CMK (cell line): ENCODE data around the gene KLHL30.
"Not testable (repeated sequence)": the region's sequence is repeated elsewhere in the genome, so short reads cannot be mapped to it uniquely, and the experiment has no call there.

ENCODE experiments used
- DNase-seq: peaks from one replicate; pipeline ENCODE4 v3.0.0-alpha.2; 2010; ENCODE audit warnings: low read depth

The KLHL30 gene

DNA sequence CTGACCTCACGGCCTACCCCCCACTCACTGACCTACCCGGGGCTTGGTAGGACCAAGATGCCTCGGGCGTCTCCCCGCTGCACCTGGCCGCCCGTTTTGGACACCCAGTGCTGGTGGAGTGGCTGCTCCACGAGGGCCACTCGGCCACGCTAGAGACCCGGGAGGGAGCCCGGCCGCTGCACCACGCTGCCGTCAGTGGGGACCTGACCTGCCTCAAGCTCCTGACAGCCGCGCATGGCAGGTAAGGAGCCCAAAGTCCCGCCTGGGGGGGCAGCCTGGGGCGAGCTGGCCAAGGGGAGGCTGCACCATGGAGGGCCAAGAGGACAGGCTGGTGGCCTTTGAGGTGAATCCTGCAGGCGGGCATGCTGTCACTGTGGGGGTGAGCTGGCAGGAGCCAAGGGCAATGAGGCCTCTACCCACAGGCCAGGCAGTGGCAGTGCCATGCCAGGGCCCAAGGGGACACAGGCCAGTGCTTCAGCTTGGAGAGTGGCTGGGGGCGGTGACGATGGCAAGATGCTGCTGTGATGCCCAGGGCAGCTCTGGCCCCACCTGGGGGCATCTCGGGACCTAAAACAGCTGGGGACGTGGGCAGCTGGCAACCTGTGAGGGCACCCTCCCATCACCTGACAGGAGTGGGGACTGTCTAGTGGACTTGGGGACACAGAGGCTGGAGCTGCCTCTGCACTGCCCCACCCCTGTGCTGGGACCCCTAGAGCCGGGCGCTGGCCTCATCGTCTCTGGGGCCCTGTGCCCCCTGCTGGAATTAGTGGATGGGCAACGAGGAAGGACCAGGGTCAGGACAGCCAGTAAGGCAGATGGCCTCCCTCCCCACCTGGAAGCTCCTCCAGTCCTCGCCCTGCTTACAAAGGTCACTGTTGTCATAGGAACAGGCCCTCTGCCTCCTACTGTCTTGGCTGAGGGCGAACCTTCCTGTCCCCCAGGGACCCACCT, 36.3 kb upstream of the KLHL30 start:
- DNase-seq = no peak

DNA sequence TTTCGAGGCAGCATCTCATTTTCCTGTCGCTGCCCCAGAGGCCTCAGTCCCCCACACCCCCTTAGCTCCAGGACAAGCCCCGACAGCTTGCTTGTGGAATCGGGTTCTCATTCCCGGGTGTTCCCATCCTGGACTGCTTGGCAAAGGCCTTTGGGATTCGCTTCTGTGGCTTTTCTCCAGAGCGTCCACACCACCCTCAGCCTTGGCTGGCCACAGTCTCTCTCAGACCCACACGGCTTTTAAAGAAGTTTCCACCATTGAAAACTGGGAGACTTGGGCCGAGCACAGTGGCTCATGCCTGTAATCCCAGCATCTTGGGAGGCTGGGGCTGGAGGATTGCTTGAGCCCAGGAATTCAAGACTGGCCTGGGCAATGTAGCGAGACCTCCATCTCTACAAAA, 35.6 kb upstream of the KLHL30 start:
- no peak for DNase-seq

DNA sequence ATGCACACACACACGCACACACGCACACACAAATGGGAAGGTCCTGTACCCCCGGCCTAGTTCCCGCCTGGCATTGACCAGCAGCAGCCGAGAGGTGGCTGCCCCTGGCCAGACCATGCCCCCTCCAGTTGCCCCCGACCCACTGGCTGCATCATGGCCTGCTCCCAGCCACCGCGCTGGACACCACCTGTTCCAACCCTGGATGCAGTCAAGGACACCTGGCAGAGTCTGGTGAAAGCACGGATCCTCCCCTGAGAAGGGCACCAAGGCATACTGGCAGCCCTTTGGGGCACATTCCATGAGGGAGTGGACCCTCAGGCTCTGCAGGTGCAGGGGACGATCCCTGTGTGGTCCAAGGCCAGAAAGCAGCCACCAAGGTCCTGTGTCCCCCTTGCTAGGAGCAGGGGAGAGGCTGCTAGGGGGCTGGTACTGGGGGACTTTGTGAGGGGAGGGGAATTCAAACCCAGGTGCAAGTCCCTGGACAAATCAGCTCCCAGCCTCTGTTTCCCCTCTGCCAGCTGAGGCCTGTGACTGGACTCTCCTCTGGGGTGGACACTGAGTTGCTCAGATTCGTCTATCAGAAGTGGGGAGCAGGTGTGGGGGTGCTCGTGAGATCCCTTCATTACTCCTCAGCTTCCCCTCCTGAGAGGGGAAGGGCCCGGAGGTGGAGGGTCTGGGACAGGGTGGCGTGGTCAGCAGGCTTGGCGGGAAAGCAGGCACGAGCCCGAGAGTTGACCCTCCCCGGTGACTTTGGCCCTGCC, 34.8 kb upstream of the KLHL30 start:
- DNase-seq = no peak

DNA sequence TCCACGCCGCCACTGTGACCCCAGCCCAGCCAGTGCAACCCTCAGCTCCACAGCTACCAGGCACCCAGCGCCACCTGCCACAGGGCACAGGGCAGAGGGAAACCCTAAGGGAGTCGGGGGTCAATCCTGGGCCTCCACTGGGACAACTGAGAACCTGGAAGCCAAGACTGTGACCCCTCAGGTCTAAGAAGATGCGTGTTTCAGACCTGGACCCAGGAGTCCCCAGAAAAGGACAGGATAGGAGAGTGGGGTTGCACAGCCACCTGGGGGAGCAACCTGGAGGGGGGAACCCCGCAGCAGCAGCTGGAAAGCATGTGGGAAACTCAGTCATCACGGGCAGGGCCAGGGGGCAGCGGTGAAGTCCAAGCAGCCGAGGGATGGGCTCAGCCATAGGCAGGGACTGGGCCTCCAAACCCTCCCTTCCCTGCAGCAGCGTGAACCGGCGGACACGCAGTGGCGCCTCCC, 34.2 kb upstream of the KLHL30 start:
- DNase-seq = no peak

DNA sequence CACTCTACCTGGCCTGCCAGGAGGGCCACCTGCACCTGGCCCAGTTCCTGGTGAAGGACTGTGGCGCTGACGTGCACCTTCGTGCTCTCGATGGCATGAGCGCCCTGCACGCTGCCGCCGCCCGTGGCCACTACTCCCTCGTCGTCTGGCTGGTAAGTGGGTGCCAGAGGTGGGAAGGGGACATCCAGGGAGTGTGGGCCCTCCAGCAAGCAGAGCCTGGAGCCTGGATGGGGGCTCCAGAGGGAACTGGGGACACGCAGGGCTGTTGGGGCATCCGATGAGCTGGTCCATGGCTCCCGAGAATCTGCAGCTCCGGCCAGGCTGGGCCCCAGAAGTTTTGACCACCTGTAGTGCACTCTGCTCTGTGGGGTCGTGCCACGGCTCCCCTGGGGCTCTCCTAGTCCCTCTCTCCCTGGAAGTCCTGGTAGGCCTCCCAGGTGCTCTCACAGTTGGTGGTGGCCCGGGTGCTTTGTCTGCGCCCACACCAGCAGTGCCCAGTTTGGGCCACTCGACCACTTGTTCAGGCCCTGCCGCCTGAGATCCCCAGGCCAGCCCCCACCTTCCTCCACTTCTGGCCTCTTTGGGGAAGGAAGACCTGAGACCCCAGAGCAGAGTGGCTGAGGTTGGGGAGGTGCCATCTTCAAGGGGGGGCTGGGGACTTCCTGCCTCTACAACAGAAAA, 33.6 kb upstream of the KLHL30 start:
- no peak for DNase-seq

DNA sequence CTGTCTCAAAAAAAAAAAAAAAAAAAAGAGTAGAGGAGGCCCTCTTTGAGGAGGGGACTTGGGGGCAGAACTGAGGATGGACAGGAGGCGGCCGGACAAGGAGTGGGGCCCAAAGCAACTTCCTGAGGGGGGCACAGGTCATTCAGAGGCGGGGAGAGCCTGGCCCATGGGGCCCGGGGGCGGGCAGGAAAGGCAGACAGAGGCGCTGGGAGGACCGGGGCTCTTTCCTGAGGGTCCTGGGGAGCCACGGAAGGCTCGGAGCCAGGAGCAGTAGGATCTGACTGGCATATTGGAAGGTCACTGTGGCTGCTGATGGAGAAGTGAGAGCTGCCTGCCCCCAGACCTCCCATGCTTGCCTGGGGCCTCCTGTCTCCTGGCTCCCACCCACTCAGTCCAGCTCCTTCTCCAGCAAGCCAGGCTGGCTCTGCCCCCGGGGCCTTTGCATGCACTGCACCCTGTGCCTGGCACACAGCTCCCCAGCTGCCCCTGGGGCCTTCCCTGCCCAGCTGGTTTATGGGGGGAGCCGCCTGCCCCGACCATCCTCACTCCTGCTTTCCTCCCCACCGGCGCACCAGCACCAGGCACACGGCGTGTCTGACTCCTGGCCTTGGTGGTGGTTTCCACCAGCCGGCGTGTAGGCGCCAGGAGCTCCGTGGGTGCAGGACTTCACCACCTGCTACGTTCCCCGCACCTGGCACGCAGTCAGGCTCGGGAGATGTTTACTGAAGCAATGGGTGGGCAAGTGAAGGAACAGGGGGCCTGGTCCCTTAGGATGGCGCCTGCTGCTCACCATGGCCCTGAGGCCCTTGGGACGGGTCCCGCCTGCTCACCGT, 32.7 kb upstream of the KLHL30 start:
- no peak for DNase-seq

DNA sequence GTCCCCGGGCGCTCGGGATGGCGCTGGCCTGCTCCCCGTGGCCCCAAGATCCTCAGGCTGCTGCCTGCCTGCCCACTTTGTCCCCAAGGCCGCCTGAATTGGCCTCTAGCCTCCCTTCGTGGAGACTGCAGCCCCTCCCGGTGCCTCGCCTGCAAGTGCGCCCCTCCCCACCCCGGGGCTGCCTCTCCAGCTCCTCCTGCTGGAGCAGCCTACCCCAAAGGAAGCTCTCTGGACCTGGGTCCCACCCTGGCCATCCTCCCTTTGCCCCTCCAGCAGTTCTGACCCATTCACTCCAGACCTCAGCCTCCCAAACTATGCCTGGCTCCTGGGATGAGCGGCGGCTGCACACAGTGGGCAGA, 32.1 kb upstream of the KLHL30 start:
- no peak for DNase-seq

DNA sequence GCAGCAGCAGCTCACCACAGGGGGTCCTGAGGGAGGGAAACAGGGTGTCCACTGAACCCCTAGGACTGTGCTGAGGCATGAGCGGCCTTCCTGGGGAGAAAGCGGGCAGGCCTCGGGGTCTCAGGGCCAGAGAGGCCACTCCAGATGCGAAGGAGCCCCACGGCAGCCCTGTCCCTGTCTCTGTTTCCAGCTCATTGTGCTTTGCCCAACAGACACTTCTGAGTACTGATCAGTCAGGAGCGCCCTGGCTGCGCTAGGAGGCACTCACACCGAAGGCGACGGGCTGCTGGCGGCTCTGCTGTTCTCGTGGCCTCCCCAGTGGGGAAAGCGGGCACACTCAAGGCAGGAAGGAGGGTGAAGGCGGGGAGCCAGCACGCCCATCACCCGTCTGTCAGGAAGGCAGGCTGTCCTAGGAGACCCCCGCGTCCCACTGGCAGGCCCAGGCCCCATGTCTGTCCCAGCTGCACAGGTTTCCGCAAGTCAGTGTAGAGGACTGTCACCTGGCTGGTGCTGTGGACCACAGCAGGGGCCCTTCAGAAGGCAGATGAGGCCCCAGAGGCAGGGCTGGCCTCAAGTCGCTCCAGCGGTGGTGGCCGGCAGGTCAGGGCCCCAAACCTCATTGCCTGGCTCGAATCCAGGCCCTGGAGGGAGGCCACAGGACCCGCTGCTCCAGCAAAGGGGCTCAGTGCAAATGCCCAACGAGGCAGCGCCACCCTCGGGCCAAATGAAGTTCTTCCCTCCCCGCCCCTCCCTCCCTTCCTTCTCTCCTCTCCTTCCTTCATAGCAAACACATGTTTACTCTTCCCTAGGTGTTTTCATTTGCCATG, 31.6 kb upstream of the KLHL30 start:
- DNase-seq = peak; percentile 54

DNA sequence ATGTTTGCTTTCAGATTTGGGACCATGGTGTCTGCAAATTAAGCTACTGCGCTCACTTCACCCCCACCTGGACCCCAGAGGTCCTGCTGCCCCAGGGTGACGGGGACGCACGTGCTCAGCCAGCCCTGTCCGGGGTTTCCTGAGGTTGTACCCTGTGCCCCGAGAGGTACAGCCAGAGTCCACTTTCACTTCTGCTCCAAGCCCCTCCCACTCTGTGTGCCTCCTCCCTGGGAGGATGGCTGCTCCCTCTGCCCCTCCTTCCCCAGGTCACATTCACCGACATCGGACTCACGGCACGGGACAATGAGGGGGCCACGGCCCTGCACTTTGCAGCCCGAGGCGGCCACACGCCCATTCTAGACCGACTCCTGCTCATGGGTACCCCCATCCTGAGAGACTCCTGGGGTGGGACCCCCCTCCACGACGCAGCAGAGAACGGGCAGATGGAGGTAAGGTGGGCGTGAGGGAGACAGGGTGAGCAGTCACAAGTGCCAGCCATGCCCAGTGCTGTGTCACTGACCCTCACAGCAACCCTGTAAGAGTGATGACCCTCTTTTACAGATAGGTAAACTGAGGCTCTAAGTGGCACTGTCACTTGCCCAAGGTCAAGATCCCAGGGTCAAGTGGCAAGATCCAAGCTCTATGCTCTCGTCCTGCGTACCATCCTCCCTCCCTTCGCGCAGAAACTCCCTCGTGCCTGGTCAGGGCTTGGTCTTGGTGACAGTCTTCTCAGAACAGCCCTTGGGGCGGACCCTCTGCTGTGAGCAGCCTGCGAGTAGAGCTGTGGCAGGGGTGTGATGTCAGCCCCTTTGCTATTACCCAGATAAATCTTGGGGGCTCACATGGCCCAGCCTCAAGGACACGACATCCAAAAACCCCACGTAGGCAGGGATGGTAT, 30.7 kb upstream of the KLHL30 start:
- no peak for DNase-seq

DNA sequence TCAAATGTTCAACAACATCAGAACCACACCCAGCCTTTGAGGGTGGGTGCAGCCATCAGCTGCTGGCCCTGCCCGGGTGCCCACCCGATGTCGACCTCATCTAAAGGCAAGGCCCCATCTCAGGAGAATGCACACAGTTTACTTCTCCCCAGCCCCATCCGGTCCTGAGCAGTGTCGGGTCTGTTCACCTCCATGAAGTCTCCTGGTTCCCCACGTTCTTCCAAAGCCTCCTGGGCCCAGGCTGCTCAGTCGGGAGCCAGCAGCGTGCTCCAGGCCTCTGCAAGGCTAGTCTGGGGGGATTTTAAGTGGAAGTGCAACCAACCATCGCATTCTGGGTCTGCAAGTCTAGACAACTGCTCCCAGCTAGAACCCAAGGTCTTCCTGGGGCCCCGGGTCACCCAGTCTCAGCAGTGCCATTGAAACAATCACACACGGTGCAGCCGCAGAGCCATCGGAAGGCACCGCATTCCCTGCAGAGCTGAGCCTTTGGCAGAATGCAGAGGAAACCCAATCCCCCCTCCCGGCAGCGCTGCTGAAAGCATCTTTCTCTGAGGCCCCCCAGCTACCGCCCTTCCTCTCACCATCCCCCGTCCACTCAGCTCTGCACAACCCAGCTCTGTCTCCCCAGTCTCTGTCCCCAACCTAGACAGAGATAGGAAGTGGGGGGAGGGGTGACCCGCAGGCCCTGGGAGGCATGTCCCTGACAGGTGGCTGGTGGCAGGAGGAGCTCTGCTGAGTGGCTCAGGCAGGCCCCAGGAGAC, 29.9 kb upstream of the KLHL30 start:
- DNase-seq = no peak

DNA sequence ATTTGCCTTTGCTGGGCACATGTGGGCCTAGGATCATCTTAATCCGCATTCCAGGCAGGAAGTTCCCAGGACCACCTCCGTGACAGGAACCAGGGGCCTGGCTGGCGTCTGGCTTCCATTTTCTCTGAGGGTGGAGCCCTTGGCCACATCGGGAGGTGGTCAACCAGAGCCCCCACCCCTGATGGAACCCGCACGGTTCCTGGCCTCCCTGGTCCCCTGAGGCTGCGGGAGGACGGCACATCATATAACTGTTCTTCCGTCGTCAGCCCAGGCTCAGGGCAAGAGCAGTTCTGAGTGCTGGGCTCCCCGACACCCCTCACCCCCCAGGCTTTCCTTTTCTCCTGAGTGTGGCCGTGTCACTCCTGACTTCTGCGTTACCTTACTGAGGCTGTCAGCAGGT, 24.9 kb upstream of the KLHL30 start:
- no peak for DNase-seq

DNA sequence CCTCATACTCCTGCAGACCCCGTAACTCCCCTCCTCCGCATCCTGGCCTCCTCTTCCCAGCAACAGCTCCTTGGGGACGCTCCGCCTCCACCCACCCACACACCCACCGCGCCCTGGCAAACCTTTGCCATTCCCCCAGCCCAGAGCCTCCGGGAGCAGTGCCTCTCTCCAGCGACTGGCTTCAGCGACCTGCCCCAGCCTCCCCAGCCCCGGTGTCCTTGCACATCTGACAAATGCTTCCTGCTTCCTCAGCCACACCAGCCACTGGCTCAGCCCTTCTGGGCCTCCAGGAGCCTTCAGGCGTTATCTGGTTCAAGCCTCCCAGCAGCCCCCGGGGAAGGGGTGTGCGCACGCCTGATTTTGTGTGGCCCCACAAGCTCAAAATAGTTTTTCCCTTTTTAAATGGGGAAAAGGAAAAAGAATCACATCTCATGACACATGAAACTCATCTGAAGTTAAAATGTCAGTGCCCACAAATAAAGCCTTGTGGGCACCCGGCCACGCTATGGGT, 24.1 kb upstream of the KLHL30 start:
- DNase-seq = no peak

DNA sequence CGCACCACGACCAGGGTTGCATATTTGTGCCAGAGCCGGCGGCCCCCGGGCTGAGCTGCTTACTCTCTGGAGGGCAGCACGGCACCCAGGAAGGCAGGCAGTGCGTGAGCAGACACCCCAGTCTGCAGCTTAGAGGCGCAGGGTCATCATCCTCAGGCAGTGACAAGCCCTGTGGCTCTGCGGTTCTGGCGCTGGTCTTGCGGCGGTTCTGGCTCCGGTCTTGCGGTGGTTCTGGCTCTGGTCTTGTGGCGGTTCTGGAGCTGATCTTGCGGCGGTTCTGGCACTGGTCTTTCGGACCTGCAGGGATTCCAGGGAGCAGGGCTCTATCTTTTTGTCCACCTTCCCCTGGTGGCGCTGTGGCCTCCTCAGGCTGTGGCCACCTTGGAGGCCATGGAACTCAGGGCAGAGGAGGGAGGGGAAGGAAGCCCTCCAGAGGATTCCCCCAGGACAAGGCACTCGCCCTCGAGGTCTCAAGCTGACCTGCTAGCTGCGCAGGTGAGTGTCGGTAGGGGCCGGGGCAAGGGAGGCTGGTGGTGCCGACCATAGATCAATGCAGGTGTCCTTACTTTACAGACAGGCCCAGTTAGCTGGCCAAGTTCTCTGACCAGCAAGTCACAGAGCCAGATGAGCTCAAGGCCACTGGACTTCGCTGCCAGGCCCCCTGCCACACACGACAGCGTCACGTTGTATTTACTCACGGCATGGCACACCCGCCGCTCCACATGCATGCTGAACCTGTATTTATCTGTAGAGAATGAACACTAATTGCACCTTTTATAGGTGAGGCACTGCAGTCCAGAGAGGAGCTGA, 23.4 kb upstream of the KLHL30 start:
- no peak for DNase-seq

DNA sequence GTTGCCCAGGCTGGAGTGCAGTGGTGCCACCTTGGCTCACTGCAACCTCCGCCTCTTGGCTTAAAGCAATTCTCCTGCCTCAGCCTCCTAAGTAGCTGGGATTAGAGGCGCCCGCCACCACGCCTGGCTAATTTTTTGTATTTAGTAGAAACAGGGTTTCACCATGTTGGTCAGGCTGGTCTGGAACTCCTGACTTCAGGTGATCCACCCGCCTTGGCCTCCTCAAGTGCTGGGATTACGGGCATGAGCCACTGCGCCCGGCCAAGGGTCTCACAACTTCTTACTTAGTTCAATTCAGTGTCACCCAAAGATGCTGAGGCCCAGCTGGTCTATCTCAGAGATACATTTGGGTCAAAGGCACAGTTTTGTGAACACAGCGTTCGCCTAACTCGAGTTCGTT, 22.8 kb upstream of the KLHL30 start:
- DNase-seq = not testable (repeated sequence)

DNA sequence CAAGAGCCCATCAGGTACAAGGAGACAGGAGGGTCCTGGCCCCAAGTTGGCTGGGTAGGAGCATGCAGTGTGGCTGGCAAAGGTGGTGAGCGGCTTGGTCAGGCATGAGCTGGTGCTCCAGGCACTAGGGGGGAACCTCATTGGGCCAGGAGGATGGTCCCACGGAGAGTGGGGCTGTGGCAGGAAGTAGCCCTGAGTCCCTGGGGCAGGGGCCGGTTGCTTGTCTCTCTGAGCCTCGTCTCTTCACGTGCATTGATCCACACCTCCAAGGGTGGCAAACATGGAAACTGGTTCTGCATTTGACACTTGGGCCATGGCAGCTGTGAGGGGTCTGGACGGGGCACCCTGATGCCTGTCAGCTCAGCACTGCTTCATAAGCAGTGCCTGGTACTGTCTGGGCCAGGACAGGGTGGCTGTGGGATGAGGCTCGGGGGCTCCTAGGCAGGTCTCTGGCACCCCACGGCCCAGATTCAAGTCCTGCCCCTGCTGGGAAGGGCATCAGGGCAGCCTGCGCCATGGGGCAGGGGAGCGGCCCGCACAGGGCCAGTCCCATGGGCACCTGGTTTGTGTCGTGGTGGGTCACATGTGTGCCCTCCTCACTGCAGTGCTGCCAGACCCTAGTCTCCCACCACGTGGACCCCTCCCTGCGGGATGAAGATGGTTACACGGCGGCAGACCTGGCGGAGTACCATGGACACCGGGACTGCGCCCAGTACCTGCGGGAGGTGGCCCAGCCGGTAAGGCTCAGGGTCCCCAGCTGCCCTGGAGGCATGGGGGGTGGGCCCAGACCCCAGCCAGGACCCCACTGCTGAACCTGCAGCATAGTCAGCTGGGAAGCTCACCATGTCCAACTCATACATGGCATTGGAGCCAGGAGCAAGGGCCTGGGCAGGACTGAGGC, 21.9 kb upstream of the KLHL30 start:
- no peak for DNase-seq

DNA sequence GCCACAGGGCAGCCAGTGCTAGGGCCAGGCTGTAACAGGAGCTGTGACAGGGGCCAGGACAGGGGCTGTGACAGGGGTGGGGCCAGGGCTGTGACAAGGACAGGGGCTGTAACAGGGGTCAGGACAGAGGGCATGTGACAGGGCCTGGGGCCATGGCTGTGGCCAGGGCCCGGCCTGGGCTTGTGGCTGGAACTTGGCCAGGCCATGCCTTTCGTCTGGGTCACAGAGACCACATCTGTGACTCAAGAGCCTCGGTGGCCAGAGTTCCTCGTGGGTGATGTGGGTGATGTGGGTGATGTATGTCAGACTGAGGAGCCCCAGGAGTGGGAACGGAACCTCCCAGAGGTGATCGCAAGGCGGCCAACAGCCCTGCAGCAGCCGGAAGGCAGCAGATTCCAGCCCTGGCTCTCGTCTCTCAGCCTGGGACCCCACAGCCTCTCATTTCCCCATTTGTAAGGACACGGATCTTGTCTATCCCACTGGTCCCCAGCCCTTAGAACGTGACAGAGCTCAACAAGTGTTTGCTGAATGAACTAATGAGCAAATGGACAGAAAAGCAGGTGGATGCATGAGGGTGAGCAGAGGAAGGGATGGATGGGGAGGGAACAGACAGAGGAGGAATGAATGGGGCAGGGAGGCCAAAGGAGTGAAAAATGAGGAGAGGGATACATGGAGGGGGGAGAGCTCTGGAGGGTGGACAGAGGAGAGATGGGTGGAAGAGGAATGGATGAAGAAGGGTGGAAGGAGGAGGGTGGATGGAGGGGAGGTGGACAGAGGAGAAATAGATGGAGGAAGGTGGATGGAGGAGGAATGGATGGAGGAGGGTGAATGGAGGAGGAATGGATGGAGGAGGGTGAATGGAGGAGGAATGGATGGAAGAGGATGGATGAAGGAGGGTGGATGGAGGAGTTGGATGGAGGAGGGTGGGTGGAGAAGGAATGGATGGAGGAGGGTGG, 21.0 kb upstream of the KLHL30 start:
- DNase-seq = no peak
